T-cell (primary cell): ENCODE results near the gene ENOX1. TPM values are rescaled to one million over a fixed set of nuclear protein-coding genes. Genes with fewer than 3 reads are reported as not detected.
A peak's percentile ranks its signal among the peaks of the same experiment; 100 is the strongest.

Experiments used
- ATAC-seq, 4 experiments: fragments of 200-7000 bp in 3 of 4; fragments of 150-1000 bp in 1 of 4; cut with Tn5 transposase; replicated peaks in 1 of 4; 1 replicate in 3 of 4; 2 replicates in 1 of 4; pipeline ENCODE4 v1.10.0; 2021; ENCODE audit warnings: moderate library complexity in 3 of 4, mild to moderate bottlenecking in 2 of 4, moderate number of reproducible peaks in 1 of 4
- CTCF ChIA-PET, 2 donors: fragments of 300-600 bp; sonication (Branson Sonifier 250); formaldehyde crosslinking; loops; one replicate each; lab custom pipeline; 2022; ENCODE audit warnings: antibody characterized with exemption in 2 of 2; lab: Charles Lee
- POLR2A ChIA-PET, 2 donors: fragments of 300-600 bp; sonication (Branson Sonifier 250); formaldehyde crosslinking; loops; one replicate each; lab custom pipeline; 2022; ENCODE audit warnings: antibody characterized with exemption in 2 of 2; lab: Charles Lee
- DNase-seq, 35 experiments: peaks; one replicate each; pipeline versions ENCODE4 v3.0.0 to v3.0.0-alpha.2; 2013 to 2023
- H3K27ac ChIP-seq: one replicate; pipeline ENCODE4 v1.5.1; 2013; ENCODE audit warnings: low read length
- H3K27me3 ChIP-seq, 2 experiments: replicated peaks in 1 of 2; 1 replicate in 1 of 2; 2 replicates in 1 of 2; pipeline versions ENCODE4 v1.6.1 to v1.7.0; 2013; ENCODE audit warnings: low read length in 1 of 2, mixed read lengths in 1 of 2; ENCODE audit not compliant: control insufficient read depth in 2 of 2, insufficient read depth in 2 of 2; ENCODE audit errors: extremely low read depth in 1 of 2
- H3K36me3 ChIP-seq, 2 donors: 1 replicate in 1 of 2; 2 replicates in 1 of 2; pipeline versions ENCODE4 v1.6.1 to v1.7.0; 2013; ENCODE audit warnings: low read length in 1 of 2; ENCODE audit not compliant: control insufficient read depth in 2 of 2, insufficient read depth in 1 of 2; ENCODE audit errors: extremely low read depth in 1 of 2
- H3K4me1 ChIP-seq, 2 experiments: 1 replicate in 1 of 2; 2 replicates in 1 of 2; pipeline versions ENCODE4 v1.6.1 to v1.7.0; 2013; ENCODE audit warnings: low read length in 2 of 2, mixed read lengths in 1 of 2; ENCODE audit not compliant: insufficient read depth in 2 of 2, control insufficient read depth in 1 of 2; ENCODE audit errors: extremely low read depth in 1 of 2
- H3K4me3 ChIP-seq, 2 donors: 1 replicate in 1 of 2; 2 replicates in 1 of 2; pipeline versions ENCODE4 v1.5.1 to v1.7.0; 2013; ENCODE audit warnings: mild to moderate bottlenecking in 2 of 2, low read length in 1 of 2, moderate library complexity in 1 of 2; ENCODE audit not compliant: control insufficient read depth in 1 of 2; ENCODE audit errors: extremely low read depth in 1 of 2
- H3K9me3 ChIP-seq: 2 replicates; pipeline ENCODE4 v1.7.0; 2013
- H3K27ac Mint-ChIP-seq, 2 donors: one replicate each; pipeline ENCODE4 v1.8.0; 2020 to 2021; ENCODE audit warnings: mild to moderate bottlenecking in 2 of 2, mixed read lengths in 2 of 2
- H3K27me3 Mint-ChIP-seq, 2 donors: one replicate each; pipeline ENCODE4 v1.8.0; 2021 to 2022; ENCODE audit warnings: mixed read lengths in 2 of 2
- H3K36me3 Mint-ChIP-seq: one replicate; pipeline ENCODE4 v1.8.0; 2021; ENCODE audit warnings: mixed read lengths
- H3K4me1 Mint-ChIP-seq, 3 donors: one replicate each; pipeline ENCODE4 v1.8.0; 2020 to 2022; ENCODE audit warnings: mixed read lengths in 3 of 3, mild to moderate bottlenecking in 1 of 3
- H3K4me3 Mint-ChIP-seq, 3 donors: one replicate each; pipeline ENCODE4 v1.8.0; 2020 to 2022; ENCODE audit warnings: mild to moderate bottlenecking in 3 of 3, mixed read lengths in 3 of 3, moderate library complexity in 3 of 3
- H3K9me3 Mint-ChIP-seq, 3 donors: one replicate each; pipeline ENCODE4 v1.8.0; 2020 to 2022; ENCODE audit warnings: mixed read lengths in 3 of 3
- WGBS: methylation state at CpG from one replicate; pipeline ENCODE4 v1.1.5; 2013; ENCODE audit warnings: missing lambda C conversion rate; ENCODE audit not compliant: insufficient coverage; 5-methylcytosine and 5-hydroxymethylcytosine counted together
- total RNA-seq, 35 experiments: library from RNA in 6 of 35; stranded (reverse) in 6 of 35; fragments of 120-200 nt in 1 of 35; gene quantifications; one replicate each; pipeline versions ENCODE4 v1.2.1 to v1.2.4 and lab custom pipeline; 2013 to 2026

Gene ENOX1
- total RNA-seq, 5 donors from 2014 or later (not counting 1 experiment from before 2014, with no cell fraction given): 0.10 TPM; not detected in 4

DNA sequence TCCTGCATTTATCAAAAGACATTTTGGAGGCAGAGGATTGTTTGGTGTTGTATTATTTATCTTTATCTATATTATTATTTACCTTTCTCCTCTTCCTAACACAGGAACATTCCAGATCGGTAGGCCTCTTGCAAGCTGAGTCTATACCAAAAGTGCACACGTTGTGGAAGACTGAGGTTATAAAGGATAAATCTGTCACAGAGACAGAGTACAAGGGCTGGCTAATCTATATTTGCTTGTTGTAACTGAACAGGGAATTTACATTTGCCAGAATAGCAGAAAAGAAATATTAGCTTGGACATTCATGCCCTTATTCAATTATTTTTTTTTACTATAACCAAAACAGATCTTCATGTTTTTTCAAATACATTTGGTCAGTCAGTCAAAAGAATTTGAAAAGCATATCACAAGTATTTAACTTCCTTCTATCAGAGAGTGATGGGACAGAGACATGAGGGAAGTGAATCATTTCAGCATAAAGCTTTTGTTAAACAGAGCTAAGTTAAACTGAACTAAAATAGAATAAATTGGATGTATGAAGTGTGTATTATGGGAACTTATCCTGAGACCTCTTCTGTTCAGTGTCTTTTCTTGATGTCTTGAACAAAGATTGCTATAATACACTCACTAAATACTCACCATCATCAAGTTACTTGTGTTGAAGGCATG lies 410.8 kb downstream of the ENOX1 start:
- ATAC-seq (no peak), DNase-seq (no peak)
- no peaks in the 10 kb centered on the region for H3K36me3 Mint-ChIP-seq
- H3K4me3 Mint-ChIP-seq: no peak overlapping the region
- no peak overlapping the region for H3K27ac Mint-ChIP-seq
- peaks cover 0 to 2% of the 10 kb centered on the region in 2 experiments for H3K4me1 ChIP-seq
- peaks cover 20 to 22% of the 10 kb centered on the region in 2 donors for H3K27me3 Mint-ChIP-seq
- H3K9me3 ChIP-seq: no peaks in the 10 kb centered on the region
- peaks cover 8 to 15% (median 10%) of the 10 kb centered on the region in 3 donors for H3K4me1 Mint-ChIP-seq
- POLR2A ChIA-PET: no interaction called here
- CTCF ChIA-PET: no interaction called here
- H3K27me3 ChIP-seq: no peaks in the 10 kb centered on the region
- H3K9me3 Mint-ChIP-seq: peaks cover 12 to 13% (median 13%) of the 10 kb centered on the region in 3 donors
- H3K4me3 ChIP-seq: no peak overlapping the region
- H3K27ac ChIP-seq: no peak overlapping the region
- no CpG with 5 or more reads among the region's 2 CpGs for WGBS
- H3K36me3 ChIP-seq: no peaks in the 10 kb centered on the region

GRCh38 chr13:43374621-43375020 lies 412.2 kb downstream of the ENOX1 start:
- H3K36me3 Mint-ChIP-seq: no peaks in the 10 kb centered on the region
- peaks cover 8 to 18% (median 13%) of the 10 kb centered on the region in 3 donors for H3K4me1 Mint-ChIP-seq
- peaks cover 9 to 10% (median 10%) of the 10 kb centered on the region in 3 donors for H3K9me3 Mint-ChIP-seq
- Histone ChIP-seq H3K4me1 (peaks cover 0 to 2% of the 10 kb centered on the region in 2 experiments), H3K27ac (no peak overlapping the region), H3K36me3 (no peaks in the 10 kb centered on the region), H3K9me3 (no peaks in the 10 kb centered on the region), H3K4me3 (no peak overlapping the region), H3K27me3 (no peaks in the 10 kb centered on the region)
- no peak overlapping the region for H3K4me3 Mint-ChIP-seq
- peaks cover 19 to 21% of the 10 kb centered on the region in 2 donors for H3K27me3 Mint-ChIP-seq
- CTCF ChIA-PET: no interaction called here
- ATAC-seq (no peak), DNase-seq (no peak)
- H3K27ac Mint-ChIP-seq: no peak overlapping the region
- WGBS: no CpG with 5 or more reads among the region's 1 CpG
- POLR2A ChIA-PET: no interaction called here

GRCh38 chr13:43373400-43373799 lies 413.4 kb downstream of the ENOX1 start:
- Mint-ChIP-seq H3K27me3 (peaks cover 8 to 12% of the 10 kb centered on the region in 2 donors), H3K4me1 (peaks cover 15 to 29% (median 25%) of the 10 kb centered on the region in 3 donors), H3K4me3 (no peak overlapping the region), H3K9me3 (no peaks in the 10 kb centered on the region), H3K27ac (no peak overlapping the region), H3K36me3 (no peaks in the 10 kb centered on the region)
- ChIA-PET POLR2A (no interaction called here), CTCF (no interaction called here)
- Histone ChIP-seq H3K36me3 (no peaks in the 10 kb centered on the region), H3K9me3 (no peaks in the 10 kb centered on the region), H3K27me3 (no peaks in the 10 kb centered on the region), H3K27ac (no peak overlapping the region), H3K4me1 (peaks cover 2% of the 10 kb centered on the region in 2 experiments), H3K4me3 (no peak overlapping the region)
- WGBS: no CpG with 5 or more reads among the region's 4 CpGs
- ATAC-seq (no peak), DNase-seq (no peak)

- no peak overlapping the region for H3K4me3 Mint-ChIP-seq
- WGBS: 95% methylated on average over 3 of the region's 6 CpGs
- peaks cover 28 to 44% (median 37%) of the 10 kb centered on the region in 3 donors for H3K4me1 Mint-ChIP-seq
- POLR2A ChIA-PET: no interaction called here
- H3K27me3 Mint-ChIP-seq: peaks cover 0 to 3% of the 10 kb centered on the region in 2 donors
- H3K27ac Mint-ChIP-seq: no peak overlapping the region
- Histone ChIP-seq H3K27me3 (no peaks in the 10 kb centered on the region), H3K4me1 (peaks cover 2 to 11% of the 10 kb centered on the region in 2 experiments), H3K36me3 (no peaks in the 10 kb centered on the region), H3K27ac (no peak overlapping the region), H3K9me3 (no peaks in the 10 kb centered on the region), H3K4me3 (no peak overlapping the region)
- DNase-seq: no peak
- no peaks in the 10 kb centered on the region for H3K36me3 Mint-ChIP-seq
- CTCF ChIA-PET: no interaction called here
- no peak for ATAC-seq
- no peaks in the 10 kb centered on the region for H3K9me3 Mint-ChIP-seq
These were observed 415.9 kb downstream of the ENOX1 start for GRCh38 chr13:43370842-43371241.

DNA sequence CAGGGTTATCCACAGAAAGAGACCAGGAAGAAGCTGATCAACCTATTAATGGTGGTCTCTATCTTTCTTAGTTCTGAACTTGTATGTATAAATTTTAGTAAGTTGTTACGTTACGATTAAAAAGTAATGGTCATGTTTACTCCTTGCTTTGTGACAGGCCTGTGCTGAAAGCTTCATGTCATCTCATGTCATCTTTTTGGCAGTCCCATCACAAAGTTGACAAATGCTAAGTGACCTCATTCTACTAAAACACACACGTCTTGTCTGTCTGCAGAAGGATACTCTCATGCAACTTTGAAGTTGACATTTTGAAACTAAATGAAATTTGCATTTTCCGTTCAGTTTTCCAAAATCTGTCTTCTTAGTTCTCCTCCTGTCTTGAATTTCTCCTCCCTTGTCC lies 417.5 kb downstream of the ENOX1 start:
- H3K36me3 Mint-ChIP-seq: no peaks in the 10 kb centered on the region
- DNase-seq (no peak), ATAC-seq (no peak)
- CTCF ChIA-PET: no interaction called here
- Histone ChIP-seq H3K27me3 (no peaks in the 10 kb centered on the region), H3K4me1 (peaks cover 2 to 11% of the 10 kb centered on the region in 2 experiments), H3K9me3 (no peaks in the 10 kb centered on the region), H3K36me3 (no peaks in the 10 kb centered on the region), H3K4me3 (no peak overlapping the region), H3K27ac (no peak overlapping the region)
- POLR2A ChIA-PET: no interaction called here
- H3K9me3 Mint-ChIP-seq: no peaks in the 10 kb centered on the region
- H3K27ac Mint-ChIP-seq: peak overlapping the region in 1 of 2 donors; percentile 88
- peaks cover 28 to 44% (median 37%) of the 10 kb centered on the region in 3 donors for H3K4me1 Mint-ChIP-seq
- 86% methylated on average over 2 of the region's 4 CpGs for WGBS
- H3K27me3 Mint-ChIP-seq: peaks cover 0 to 3% of the 10 kb centered on the region in 2 donors
- peak overlapping the region in 1 of 3 donors; percentile 69 for H3K4me3 Mint-ChIP-seq

GRCh38 chr13:43368003-43368402 lies 418.8 kb downstream of the ENOX1 start:
- H3K27ac Mint-ChIP-seq: peak overlapping the region; percentile 45 to 88
- WGBS: 0% methylated on average over 1 of the region's 3 CpGs
- H3K36me3 Mint-ChIP-seq: no peaks in the 10 kb centered on the region
- H3K9me3 Mint-ChIP-seq: no peaks in the 10 kb centered on the region
- peak overlapping the region; percentile 67 to 72 (median 69) for H3K4me3 Mint-ChIP-seq
- CTCF ChIA-PET: no interaction called here
- H3K27me3 ChIP-seq: no peaks in the 10 kb centered on the region
- peak overlapping the region; percentile 47 for H3K27ac ChIP-seq
- DNase-seq: peak in 1 of 35 experiments; percentile 6
- peak; percentile 36 to 58 (median 44) for ATAC-seq
- POLR2A ChIA-PET: no interaction called here
- peaks cover 2 to 11% of the 10 kb centered on the region in 2 experiments for H3K4me1 ChIP-seq
- no peaks in the 10 kb centered on the region for H3K9me3 ChIP-seq
- no peaks in the 10 kb centered on the region for H3K27me3 Mint-ChIP-seq
- H3K4me1 Mint-ChIP-seq: peaks cover 28 to 38% (median 35%) of the 10 kb centered on the region in 3 donors
- H3K4me3 ChIP-seq: peak overlapping the region; percentile 2 to 32
- H3K36me3 ChIP-seq: no peaks in the 10 kb centered on the region
